SK-N-SH (cell line): ENCODE data around the gene PIK3R5.

Experiments used
- EP300 ChIP-seq, 2 experiments: IDR thresholded peaks; 2 replicates each; pipeline versions ENCODE4 v1.4.0 to v1.6.1; 2012; ENCODE audit warnings: borderline replicate concordance in 1 of 2, low read depth in 1 of 2, low read length in 1 of 2
- TF ChIP-seq, protein P1 (sequence below): fragments of 200-600 bp; sonication (generic); IDR thresholded peaks from 2 replicates; pipeline ENCODE4 v1.6.1; 2017; ENCODE audit warnings: antibody characterized with exemption, mild to moderate bottlenecking, moderate library complexity
- TF ChIP-seq, protein P2 (sequence below): IDR thresholded peaks from 2 replicates; pipeline ENCODE4 v1.4.0; 2012; ENCODE audit warnings: low read depth

DNA sequence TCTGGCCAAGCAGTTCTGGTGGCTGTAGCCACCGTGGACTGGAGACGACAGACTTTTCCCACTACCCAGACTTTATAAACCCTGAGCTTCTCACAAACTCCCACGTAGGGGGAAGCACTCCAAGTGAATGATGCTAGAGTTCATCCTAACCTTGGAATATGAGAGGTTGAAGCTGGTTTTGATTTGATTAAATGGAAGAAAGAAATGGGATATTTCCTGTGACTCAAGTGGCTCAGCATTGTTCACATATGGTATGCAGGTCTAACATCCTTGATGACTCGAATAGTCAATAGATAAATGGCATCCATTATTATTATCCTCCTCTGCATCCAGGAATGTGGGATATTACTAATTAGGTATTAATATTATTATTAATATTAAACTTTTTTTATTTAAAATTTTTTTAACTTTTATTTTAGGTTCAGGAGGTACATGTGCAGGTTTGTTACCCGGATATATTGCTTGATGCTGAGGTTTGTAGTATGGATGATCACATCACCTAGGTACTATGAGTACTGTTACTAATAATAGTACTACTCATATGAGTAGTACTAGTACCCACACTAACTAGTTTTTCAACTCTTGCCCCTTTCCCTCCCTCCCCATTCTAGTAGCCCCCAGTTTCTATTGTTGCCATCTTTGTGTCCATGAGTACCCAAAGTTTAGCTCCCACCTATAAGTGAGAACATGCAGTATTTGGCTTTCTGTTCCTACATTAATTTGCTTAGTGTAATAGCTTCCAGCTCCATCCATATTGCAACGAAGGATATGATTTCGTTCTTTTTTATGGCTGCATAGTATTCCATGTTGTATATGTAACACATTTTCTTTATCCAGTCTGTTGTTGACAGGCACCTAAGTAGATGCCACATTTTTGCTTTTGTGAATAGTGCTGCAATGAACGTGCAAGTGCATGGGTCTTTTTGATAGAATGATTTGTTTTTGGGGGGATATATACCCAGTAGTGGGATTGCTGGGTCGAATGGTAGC is 121.0 kb downstream of the PIK3R5 start:
- TF ChIP-seq, protein P1, sequence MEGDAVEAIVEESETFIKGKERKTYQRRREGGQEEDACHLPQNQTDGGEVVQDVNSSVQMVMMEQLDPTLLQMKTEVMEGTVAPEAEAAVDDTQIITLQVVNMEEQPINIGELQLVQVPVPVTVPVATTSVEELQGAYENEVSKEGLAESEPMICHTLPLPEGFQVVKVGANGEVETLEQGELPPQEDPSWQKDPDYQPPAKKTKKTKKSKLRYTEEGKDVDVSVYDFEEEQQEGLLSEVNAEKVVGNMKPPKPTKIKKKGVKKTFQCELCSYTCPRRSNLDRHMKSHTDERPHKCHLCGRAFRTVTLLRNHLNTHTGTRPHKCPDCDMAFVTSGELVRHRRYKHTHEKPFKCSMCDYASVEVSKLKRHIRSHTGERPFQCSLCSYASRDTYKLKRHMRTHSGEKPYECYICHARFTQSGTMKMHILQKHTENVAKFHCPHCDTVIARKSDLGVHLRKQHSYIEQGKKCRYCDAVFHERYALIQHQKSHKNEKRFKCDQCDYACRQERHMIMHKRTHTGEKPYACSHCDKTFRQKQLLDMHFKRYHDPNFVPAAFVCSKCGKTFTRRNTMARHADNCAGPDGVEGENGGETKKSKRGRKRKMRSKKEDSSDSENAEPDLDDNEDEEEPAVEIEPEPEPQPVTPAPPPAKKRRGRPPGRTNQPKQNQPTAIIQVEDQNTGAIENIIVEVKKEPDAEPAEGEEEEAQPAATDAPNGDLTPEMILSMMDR = no peak
- TF ChIP-seq EP300 (IDR thresholded peaks at IDR 0.05; ENCODE audit: borderline replicate concordance in 1 of 2, low read depth in 1 of 2, low read length in 1 of 2) = no peak
- TF ChIP-seq, protein P2, sequence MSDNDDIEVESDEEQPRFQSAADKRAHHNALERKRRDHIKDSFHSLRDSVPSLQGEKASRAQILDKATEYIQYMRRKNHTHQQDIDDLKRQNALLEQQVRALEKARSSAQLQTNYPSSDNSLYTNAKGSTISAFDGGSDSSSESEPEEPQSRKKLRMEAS = no peak
